ENCODE results near the gene OLFML2A.

The OLFML2A gene

GRCh38 chr9:124852121-124852828 lies 75.3 kb downstream of the OLFML2A start:
- no peak for FAIRE-seq
- TF ChIP-seq CTCF (IDR thresholded peaks at IDR 0.05; ENCODE audit: insufficient read depth, missing control alignments) = no peak
- DNase-seq (ENCODE audit: insufficient read length, low spot score) = no peak

- peak; percentile 74 for TF ChIP-seq CTCF (IDR thresholded peaks at IDR 0.05; ENCODE audit: insufficient read depth, missing control alignments)
- peak; percentile 88 for DNase-seq (ENCODE audit: insufficient read length, low spot score)
- no peak for FAIRE-seq
These were observed 76.0 kb downstream of the OLFML2A start, which contains the start of gene WDR38 for GRCh38 chr9:124852829-124853531. WDR38 (plus strand) TSS chr9:124853460; CDS start chr9:124853532, 72 bp downstream.

- DNase-seq (ENCODE audit: insufficient read length, low spot score) (no peak), FAIRE-seq (no peak)
- TF ChIP-seq CTCF (IDR thresholded peaks at IDR 0.05; ENCODE audit: insufficient read depth, missing control alignments) = no peak
These were observed 76.7 kb downstream of the OLFML2A start for GRCh38 chr9:124853605-124854143.

- FAIRE-seq = no peak
- DNase-seq (ENCODE audit: insufficient read length, low spot score) = no peak
- no peak for TF ChIP-seq CTCF (IDR thresholded peaks at IDR 0.05; ENCODE audit: insufficient read depth, missing control alignments)
These were observed 77.2 kb downstream of the OLFML2A start for GRCh38 chr9:124854161-124854560.

- DNase-seq (ENCODE audit: insufficient read length, low spot score) (no peak), FAIRE-seq (no peak)
- no peak for TF ChIP-seq CTCF (IDR thresholded peaks at IDR 0.05; ENCODE audit: insufficient read depth, missing control alignments)
These were observed 77.9 kb downstream of the OLFML2A start for GRCh38 chr9:124854822-124855221.

- DNase-seq (ENCODE audit: insufficient read length, low spot score) (no peak), FAIRE-seq (no peak)
- TF ChIP-seq CTCF (IDR thresholded peaks at IDR 0.05; ENCODE audit: insufficient read depth, missing control alignments) = no peak
These were observed 78.6 kb downstream of the OLFML2A start for GRCh38 chr9:124855566-124855943.

All from D721Med (cell line).